K562 (cell line): ENCODE results near the gene TRIM44.

Experiments
- CCAR2 ChIP-seq: fragments of 200-400 bp; formaldehyde crosslinking; IDR thresholded peaks from 2 replicates; pipeline ENCODE4 v1.6.1; 2017; ENCODE audit warnings: mild to moderate bottlenecking, low read depth, low read length
- ILK ChIP-seq: fragments of 450-650 bp; IDR thresholded peaks from 2 replicates; pipeline ENCODE4 v1.6.1; 2016; ENCODE audit warnings: missing genetic modification characterization, low read depth, mild to moderate bottlenecking, missing compliant biosample characterization, moderate library complexity, borderline replicate concordance
- POLR2A ChIP-seq: fragments of 450-650 bp; conservative IDR thresholded peaks from 2 replicates; pipeline ENCODE4 v1.6.1; 2016
- PRDM10 ChIP-seq: fragments of 450-650 bp; IDR thresholded peaks from 2 replicates; pipeline ENCODE4 v1.6.1; 2018; ENCODE audit not compliant: partially characterized antibody
- RBFOX2 ChIP-seq: fragments of 200-400 bp; formaldehyde crosslinking; IDR thresholded peaks from 2 replicates; pipeline ENCODE4 v1.6.1; 2017; ENCODE audit warnings: low read depth, mild to moderate bottlenecking, low read length, moderate library complexity
- SMAD4 ChIP-seq: fragments of 250-450 bp; sonication (Bioruptor Pico); conservative IDR thresholded peaks from 2 replicates; pipeline ENCODE4 v1.8.0; 2021; ENCODE audit warnings: inconsistent platforms, mild to moderate bottlenecking, moderate library complexity
- SMC3 ChIP-seq: conservative IDR thresholded peaks from 2 replicates; pipeline ENCODE4 v1.6.1; 2011; ENCODE audit warnings: low read depth, low read length, improper control_type of control experiment; ENCODE audit not compliant: insufficient read depth
- TAF1 ChIP-seq: IDR thresholded peaks from 2 replicates; pipeline ENCODE4 v1.6.1; 2011; ENCODE audit warnings: mild to moderate bottlenecking, low read length, moderate library complexity; ENCODE audit not compliant: insufficient read depth, control insufficient read depth, severe bottlenecking; ENCODE audit errors: extremely low read depth

GRCh38 chr11:35688023-35688422 is 25.4 kb downstream of the TRIM44 start:
- TF ChIP-seq ILK (tag) (no peak), POLR2A (no peak), PRDM10 (no peak), SMC3 (no peak), SMAD4 (no peak), TAF1 (no peak), RBFOX2 (no peak), CCAR2 (no peak)
